Testis (tissue), 3 donors: ENCODE data around the gene CASTOR1. TPM values are rescaled to one million over a fixed set of nuclear protein-coding genes. Genes with fewer than 3 reads are reported as not detected.

Source experiments
- DNase-seq: peaks from one replicate; pipeline ENCODE4 v3.0.0-alpha.2; 2019
- H3K27ac ChIP-seq, 2 donors: fragments of 200-600 bp; sonication (generic); one replicate each; pipeline ENCODE4 v1.5.1; 2019
- H3K27me3 ChIP-seq: fragments of 200-600 bp; sonication (generic); one replicate; pipeline ENCODE4 v1.5.1; 2019
- H3K36me3 ChIP-seq: fragments of 200-600 bp; sonication (generic); one replicate; pipeline ENCODE4 v1.5.1; 2017; ENCODE audit warnings: low read depth; ENCODE audit errors: missing control alignments
- H3K4me1 ChIP-seq: fragments of 200-600 bp; sonication (generic); one replicate; pipeline ENCODE4 v1.5.1; 2019
- H3K4me3 ChIP-seq, 2 donors: fragments of 200-600 bp; sonication (generic); one replicate each; pipeline ENCODE4 v1.5.1; 2017 to 2019
- H3K9me3 ChIP-seq: fragments of 200-600 bp; sonication (generic); one replicate; pipeline ENCODE4 v1.5.1; 2017
- CTCF ChIP-seq, 3 experiments: fragments of 450-650 bp in 2 of 3; fragments of 200-600 bp in 1 of 3; sonication (generic) in 1 of 3; IDR thresholded peaks; one replicate each; pipeline ENCODE4 v1.5.1; 2016 to 2019; ENCODE audit warnings: antibody characterized with exemption in 3 of 3, mild to moderate bottlenecking in 2 of 3, moderate library complexity in 1 of 3
- POLR2A ChIP-seq: fragments of 450-650 bp; IDR thresholded peaks from one replicate; pipeline ENCODE4 v1.6.1; 2017; ENCODE audit warnings: antibody characterized with exemption, mild to moderate bottlenecking, moderate library complexity
- WGBS, 2 donors: methylation state at CpG; one replicate each; pipeline ENCODE4 v1.1.5; 2018; 5-methylcytosine and 5-hydroxymethylcytosine counted together
- intact Hi-C: fragments of 100-400 bp; cut with DNase I; formaldehyde crosslinking; loops from one replicate; pipeline ENCODE4 v1.15.1; 2023; ENCODE audit warnings: low total_unique reads
- polyA plus RNA-seq: library from polyadenylated mRNA; stranded (reverse); fragments of 350-450 nt; fragmentation: Illumina TruSeq; extraction: RNeasy Lipid Tissue Mini Kit (QIAGEN cat#74804); gene quantifications from one replicate; pipeline ENCODE4 v1.2.3, GENCODE V29; 2014; ENCODE audit warnings: low read depth, low replicate concordance; ENCODE audit not compliant: insufficient read depth
- total RNA-seq, 2 donors: library from RNA; depleted of rRNA; stranded (reverse); fragments of >200 nt; gene quantifications; one replicate each; pipeline ENCODE4 v1.2.3, GENCODE V29; 2016

The CASTOR1 gene
- total and polyA plus RNA-seq, 3 donors from 2014 or later: 32.8 to 71.4 (median 36.7) TPM

DNA sequence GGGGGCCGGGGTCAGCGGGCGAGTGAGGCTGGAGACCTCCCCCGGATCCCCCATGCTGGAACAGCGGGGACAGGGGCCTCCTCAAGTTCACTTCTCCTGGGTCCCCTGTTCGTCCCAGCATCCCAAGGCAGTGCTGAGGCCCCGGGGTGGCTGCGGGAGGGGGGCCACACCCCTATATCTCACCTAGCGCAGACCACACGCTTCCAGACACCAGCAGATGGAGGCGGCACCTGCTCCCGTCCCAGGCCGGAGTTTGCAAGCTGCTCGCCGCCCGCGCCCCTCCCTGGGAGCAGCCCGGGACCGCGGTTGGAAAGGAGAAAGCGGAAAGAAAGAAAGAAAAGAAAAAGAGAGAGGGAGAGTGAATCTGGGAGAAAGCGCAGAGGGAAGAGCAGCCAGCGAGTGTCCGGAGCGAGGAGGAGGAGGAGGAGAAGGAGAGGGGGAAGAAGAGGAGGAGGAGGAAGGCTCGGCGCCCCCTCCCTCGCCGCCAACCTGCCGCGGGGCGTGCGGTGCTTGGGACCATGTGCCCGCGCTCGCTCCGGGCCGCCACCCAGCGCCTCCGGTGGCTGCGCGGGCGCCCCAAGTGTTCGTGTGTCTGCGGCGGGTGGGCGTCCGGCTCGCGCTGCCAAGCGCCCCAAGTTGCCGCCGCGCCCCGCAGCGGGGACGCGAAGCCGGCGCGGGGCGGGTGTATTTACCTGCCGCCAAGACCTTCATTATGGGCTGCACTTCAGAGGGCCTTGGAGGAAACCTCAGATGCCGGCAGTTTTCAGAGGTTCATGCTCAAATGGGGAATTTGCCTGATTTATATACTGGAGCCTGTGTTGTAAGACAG lies 43.1 kb downstream of the CASTOR1 start, which contains the start of gene LIF:
Gene LIF (minus strand): TSS at position 775 of the 829 bp plus-strand sequence. CDS start 64 bp downstream, at position 711.
- peak; percentile 43 for DNase-seq
- H3K27me3 ChIP-seq: no peaks in the 10 kb centered on the region
- no peak within 1 kb of the TSS for H3K27ac ChIP-seq
- H3K9me3 ChIP-seq: no peaks in the 10 kb centered on the region
- 2% methylated on average over 44 to 64 of the region's 64 CpGs for WGBS, 2 donors
- TF ChIP-seq CTCF (IDR thresholded peaks at IDR 0.05): no peak
- no peak for TF ChIP-seq POLR2A
- H3K4me3 ChIP-seq: peak within 1 kb of the TSS; percentile 26 to 56
- intact Hi-C loops: no loop called here
- H3K36me3 ChIP-seq: no peaks in the 10 kb centered on the region
- peaks cover 11% of the 10 kb centered on the region for H3K4me1 ChIP-seq

DNA sequence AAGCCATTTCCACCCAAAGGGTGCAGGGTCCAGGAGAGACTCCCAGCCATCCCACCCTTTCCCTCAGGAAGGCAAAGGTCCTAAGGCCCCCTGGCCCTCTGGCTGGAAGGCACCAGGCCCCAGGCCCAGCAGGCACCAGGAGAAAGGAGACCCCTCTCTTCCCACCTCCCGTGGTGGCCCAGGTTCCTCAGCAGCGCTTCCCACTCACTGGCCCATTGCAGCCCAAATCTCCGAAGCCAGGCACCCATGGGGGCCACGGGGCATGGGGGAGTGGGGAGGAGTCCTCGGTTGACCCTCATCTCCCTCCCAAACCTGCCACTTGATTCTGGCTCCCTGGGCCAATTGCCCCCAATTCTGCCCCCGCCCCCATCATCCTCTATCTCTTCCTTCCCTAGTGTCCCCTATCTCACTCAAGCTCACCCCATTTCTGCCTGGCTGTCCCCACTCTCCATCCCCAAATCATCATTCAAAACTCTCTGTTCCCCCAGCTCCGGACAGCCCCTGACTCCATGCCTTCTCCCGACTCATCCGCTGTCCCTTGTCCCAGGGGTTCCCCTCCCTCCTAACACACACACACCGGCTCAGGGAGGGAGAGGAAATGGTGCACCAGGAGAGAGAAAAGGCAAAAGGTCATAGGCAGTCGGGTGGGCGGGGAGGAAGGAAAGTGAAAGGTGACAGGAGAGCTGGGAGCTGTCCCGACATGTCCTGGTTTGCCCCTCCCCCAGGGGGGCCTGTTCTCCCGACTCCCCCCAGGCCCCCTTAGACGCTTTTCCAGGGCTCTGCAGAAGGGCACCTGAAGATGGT lies 43.9 kb downstream of the CASTOR1 start:
- intact Hi-C loops: no loop called here

GRCh38 chr22:30244641-30245040 lies 44.7 kb downstream of the CASTOR1 start:
- H3K36me3 ChIP-seq: no peaks in the 10 kb centered on the region
- intact Hi-C loops: no loop called here
- 92 to 96% methylated on average over 5 of the region's 5 CpGs for WGBS, 2 donors
- no peak for DNase-seq
- no peak overlapping the region for H3K4me3 ChIP-seq
- no peak for TF ChIP-seq CTCF (IDR thresholded peaks at IDR 0.05)
- no peak for TF ChIP-seq POLR2A
- no peaks in the 10 kb centered on the region for H3K9me3 ChIP-seq
- H3K4me1 ChIP-seq: peaks cover 11% of the 10 kb centered on the region
- H3K27me3 ChIP-seq: no peaks in the 10 kb centered on the region
- no peak overlapping the region for H3K27ac ChIP-seq

More for the DNA sequence above, 43.9 kb downstream of the CASTOR1 start:
- Histone ChIP-seq H3K4me1 (peaks cover 11% of the 10 kb centered on the region), H3K9me3 (no peaks in the 10 kb centered on the region), H3K36me3 (no peaks in the 10 kb centered on the region), H3K27ac (no peak overlapping the region), H3K27me3 (no peaks in the 10 kb centered on the region), H3K4me3 (peak overlapping the region; percentile 26 to 56)
- TF ChIP-seq POLR2A: no peak
- WGBS, 2 donors: 41 to 57% methylated on average over 13 to 15 of the region's 15 CpGs
- DNase-seq: no peak

DNA sequence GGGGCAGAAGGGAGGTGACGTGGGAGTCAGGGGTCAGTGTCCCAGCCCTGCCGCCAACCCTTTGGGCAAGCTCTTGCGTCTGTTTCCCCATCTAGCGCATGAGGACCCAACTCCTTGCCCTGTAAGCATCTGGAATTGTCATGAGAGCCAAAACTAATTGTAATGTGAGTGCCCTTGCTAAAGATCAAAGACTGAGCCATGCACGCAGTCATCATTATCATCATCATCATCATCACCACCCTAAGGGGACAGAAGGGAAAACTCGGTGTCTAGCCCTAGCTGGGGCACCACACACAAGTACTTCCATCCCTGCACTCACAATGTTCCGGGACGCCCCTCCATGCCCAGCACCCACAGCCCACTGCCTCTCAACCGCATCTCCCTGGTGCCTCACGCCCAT lies 45.2 kb downstream of the CASTOR1 start:
- TF ChIP-seq POLR2A (no peak), CTCF (IDR thresholded peaks at IDR 0.05) (no peak)
- WGBS, 2 donors: 90 to 95% methylated on average over 10 of the region's 10 CpGs

GRCh38 chr22:30243661-30244060 lies 45.6 kb downstream of the CASTOR1 start:
- whole genome bisulfite sequencing, 2 donors: 92 to 95% methylated on average over 8 to 22 of the region's 22 CpGs
- intact Hi-C loops: no loop called here

More for the DNA sequence above, 45.2 kb downstream of the CASTOR1 start:
- no peak for DNase-seq
- Histone ChIP-seq H3K36me3 (no peaks in the 10 kb centered on the region), H3K9me3 (no peaks in the 10 kb centered on the region), H3K27ac (no peak overlapping the region), H3K4me3 (no peak overlapping the region), H3K27me3 (no peaks in the 10 kb centered on the region), H3K4me1 (peaks cover 15% of the 10 kb centered on the region)
- intact Hi-C loops: no loop called here

More at GRCh38 chr22:30243661-30244060, 45.6 kb downstream of the CASTOR1 start:
- no peak overlapping the region for H3K27ac ChIP-seq
- DNase-seq: no peak
- H3K27me3 ChIP-seq: no peaks in the 10 kb centered on the region
- no peaks in the 10 kb centered on the region for H3K9me3 ChIP-seq
- H3K4me3 ChIP-seq: no peak overlapping the region
- no peaks in the 10 kb centered on the region for H3K36me3 ChIP-seq
- TF ChIP-seq POLR2A (no peak), CTCF (IDR thresholded peaks at IDR 0.05) (no peak)
- peaks cover 19% of the 10 kb centered on the region for H3K4me1 ChIP-seq
